ENCODE results near the gene COMMD1. TPM values are rescaled to one million over a fixed set of nuclear protein-coding genes. Genes with fewer than 3 reads are reported as not detected.
"Not testable (repeated sequence)": the region's sequence is repeated elsewhere in the genome, so short reads cannot be mapped to it uniquely, and the experiment has no call there.

COMMD1 gene
- polyA plus RNA-seq, 1 of the 3 experiments (the other 2 are of a cell fraction) = 32.5 TPM

DNA sequence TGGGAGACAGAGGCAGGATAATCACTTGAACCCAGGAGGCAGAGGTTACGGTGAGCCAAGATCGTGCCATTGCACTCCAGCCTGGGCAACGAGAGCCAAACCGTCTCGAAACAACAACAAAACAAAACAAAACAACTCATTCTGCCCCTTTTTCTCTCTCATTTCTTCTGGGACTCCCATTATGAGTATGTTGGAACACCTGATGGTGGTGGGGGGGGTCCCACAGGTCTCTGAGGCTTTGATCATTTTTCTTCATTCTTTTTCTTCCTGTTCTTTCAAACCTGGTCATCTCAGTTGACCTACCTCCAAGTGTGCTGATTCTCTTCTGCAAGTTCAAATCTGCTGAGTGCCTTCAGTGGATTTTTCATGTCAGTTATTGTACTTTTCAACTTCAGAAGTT lies 43.4 kb upstream of the COMMD1 start (continued):
- TF ChIP-seq, protein P1, sequence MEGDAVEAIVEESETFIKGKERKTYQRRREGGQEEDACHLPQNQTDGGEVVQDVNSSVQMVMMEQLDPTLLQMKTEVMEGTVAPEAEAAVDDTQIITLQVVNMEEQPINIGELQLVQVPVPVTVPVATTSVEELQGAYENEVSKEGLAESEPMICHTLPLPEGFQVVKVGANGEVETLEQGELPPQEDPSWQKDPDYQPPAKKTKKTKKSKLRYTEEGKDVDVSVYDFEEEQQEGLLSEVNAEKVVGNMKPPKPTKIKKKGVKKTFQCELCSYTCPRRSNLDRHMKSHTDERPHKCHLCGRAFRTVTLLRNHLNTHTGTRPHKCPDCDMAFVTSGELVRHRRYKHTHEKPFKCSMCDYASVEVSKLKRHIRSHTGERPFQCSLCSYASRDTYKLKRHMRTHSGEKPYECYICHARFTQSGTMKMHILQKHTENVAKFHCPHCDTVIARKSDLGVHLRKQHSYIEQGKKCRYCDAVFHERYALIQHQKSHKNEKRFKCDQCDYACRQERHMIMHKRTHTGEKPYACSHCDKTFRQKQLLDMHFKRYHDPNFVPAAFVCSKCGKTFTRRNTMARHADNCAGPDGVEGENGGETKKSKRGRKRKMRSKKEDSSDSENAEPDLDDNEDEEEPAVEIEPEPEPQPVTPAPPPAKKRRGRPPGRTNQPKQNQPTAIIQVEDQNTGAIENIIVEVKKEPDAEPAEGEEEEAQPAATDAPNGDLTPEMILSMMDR (IDR thresholded peaks at IDR 0.05) = no peak

DNA sequence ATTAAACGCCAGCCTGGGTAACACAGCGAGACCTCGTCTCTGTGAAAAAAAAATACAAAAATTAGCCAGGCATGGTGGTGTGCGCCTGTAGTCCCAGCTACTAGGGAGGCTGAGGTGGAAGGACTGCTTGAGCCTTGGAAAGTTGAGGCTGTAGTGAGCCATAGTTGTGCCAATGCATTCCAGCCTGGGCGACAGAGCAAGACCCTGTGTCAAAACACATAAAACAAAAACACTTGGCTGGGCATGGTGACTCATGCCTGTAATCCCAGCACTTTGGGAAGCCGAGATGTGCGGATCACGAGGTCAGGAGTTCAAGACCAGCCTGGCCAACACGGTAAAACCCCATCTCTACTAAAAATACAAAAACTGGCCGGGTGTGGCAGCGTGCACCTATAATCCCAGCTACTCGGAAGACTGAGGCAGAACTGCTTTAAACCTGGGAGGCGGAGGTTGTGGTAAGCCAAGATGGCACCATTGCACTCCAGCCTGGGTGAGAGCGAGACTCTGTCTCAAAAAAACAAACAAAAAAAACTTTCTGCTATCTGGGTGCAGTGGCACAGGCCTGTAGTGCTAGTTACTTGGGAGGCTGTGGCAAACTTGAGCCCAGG lies 38.9 kb upstream of the COMMD1 start:
- H3K9ac ChIP-seq; H3K27ac ChIP-seq (ENCODE audit: low read depth in 2 of 2, low read length in 1 of 2); H2AFZ ChIP-seq (ENCODE audit: low read depth); H3K4me2 ChIP-seq; H3K9me2 ChIP-seq; DNase-seq; H3K4me1 ChIP-seq (ENCODE audit: control insufficient read depth in 1 of 2, insufficient read depth in 2 of 2, low read depth in 1 of 2, low read length in 1 of 2); H4K20me1 ChIP-seq (ENCODE audit: insufficient read depth); H3K4me3 ChIP-seq (ENCODE audit: low read depth in 2 of 2, low read length in 1 of 2); H3K9me3 ChIP-seq; H3K27me3 ChIP-seq (ENCODE audit: insufficient read depth): not testable (repeated sequence)
- WGBS (ENCODE audit: low lambda C conversion rate) = 96% methylated on average over 14 of the region's 14 CpGs
- ChIA-PET POLR2A (interaction anchor here (0.7 kb wide), 1 partner anchor 578 kb away, joined by 3 read pairs; no protein-coding TSS in a partner anchor), CTCF (interaction anchor here (1.0 to 2.3 kb wide), 2 partner anchors 11 to 13 kb away, joined by 4 to 6 read pairs; partner anchors contain the start of gene FAM161A)
- Histone ChIP-seq H3K36me3 (replicated peaks in 1 of 2; ENCODE audit: control insufficient read depth in 1 of 2, insufficient read depth in 2 of 2, low read length in 1 of 2) (peaks cover 37 to 54% of the 10 kb centered on the region in 2 experiments), H3K79me2 (ENCODE audit: insufficient read depth) (peaks cover 13% of the 10 kb centered on the region; the same call in 1 of the 2 replicates), H3F3A (replicated peaks; ENCODE audit: insufficient read depth) (peaks cover 24% of the 10 kb centered on the region)

DNA sequence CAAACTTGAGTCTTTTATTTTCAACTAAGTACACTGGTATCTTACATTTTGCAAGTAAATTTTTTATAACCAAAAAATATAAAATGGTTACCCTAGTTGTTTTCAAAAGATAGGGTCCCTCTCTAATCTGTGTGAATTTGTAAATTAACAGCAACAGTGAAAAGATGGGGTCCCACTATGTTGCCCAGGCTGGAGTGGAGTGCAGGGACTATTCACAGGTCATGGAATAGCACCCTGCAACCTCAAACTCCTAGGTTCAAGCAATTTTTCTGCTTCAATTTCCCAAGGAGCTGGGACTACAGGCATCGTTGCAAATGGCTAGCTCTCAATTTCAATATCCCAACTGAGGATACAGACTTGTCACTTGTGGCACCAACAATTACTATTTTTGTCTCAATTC lies 29.1 kb upstream of the COMMD1 start:
- Histone ChIP-seq H3K9me2 (no peaks in the 10 kb centered on the region), H3K4me3 (ENCODE audit: low read depth in 2 of 2, low read length in 1 of 2) (no peak overlapping the region), H3K4me2 (no peak overlapping the region), H3K36me3 (replicated peaks in 1 of 2; ENCODE audit: control insufficient read depth in 1 of 2, insufficient read depth in 2 of 2, low read length in 1 of 2) (peaks cover 73 to 100% of the 10 kb centered on the region in 2 experiments), H2AFZ (ENCODE audit: low read depth) (no peak overlapping the region), H3K27ac (ENCODE audit: low read depth in 2 of 2, low read length in 1 of 2) (no peak overlapping the region), H3F3A (replicated peaks; ENCODE audit: insufficient read depth) (peaks cover 35% of the 10 kb centered on the region), H3K79me2 (ENCODE audit: insufficient read depth) (peaks cover 56% of the 10 kb centered on the region), H3K4me1 (ENCODE audit: control insufficient read depth in 1 of 2, insufficient read depth in 2 of 2, low read depth in 1 of 2, low read length in 1 of 2) (peaks cover 0 to 4% of the 10 kb centered on the region in 2 experiments; a peak in 2 of 4 replicates), H3K9me3 (no peaks in the 10 kb centered on the region), H4K20me1 (ENCODE audit: insufficient read depth) (no peaks in the 10 kb centered on the region), H3K9ac (no peak overlapping the region), H3K27me3 (ENCODE audit: insufficient read depth) (no peaks in the 10 kb centered on the region)
- ChIA-PET POLR2A (no interaction called here), CTCF (no interaction called here)
- no peak for DNase-seq
- WGBS (ENCODE audit: low lambda C conversion rate) = 53% methylated on average over 1 of the region's 1 CpG
- TF ChIP-seq SMC3 (IDR thresholded peaks at IDR 0.05; ENCODE audit: low read depth, low read length) (no peak), TEAD4 (IDR thresholded peaks at IDR 0.05; ENCODE audit: borderline replicate concordance, insufficient read depth) (no peak), RCOR1 (IDR thresholded peaks at IDR 0.05; ENCODE audit: low read length) (no peak), EZH2phosphoT487 (IDR thresholded peaks at IDR 0.05; ENCODE audit: borderline replicate concordance, low read depth) (no peak), NRF1 (IDR thresholded peaks at IDR 0.05; ENCODE audit: low read depth, low read length) (no peak), RXRA (IDR thresholded peaks at IDR 0.05; ENCODE audit: borderline replicate concordance, low read depth) (no peak), YY1 (IDR thresholded peaks at IDR 0.05; ENCODE audit: low read depth) (no peak)
- TF ChIP-seq, protein P1 (IDR thresholded peaks at IDR 0.05) = no peak
- TF ChIP-seq, protein P2, sequence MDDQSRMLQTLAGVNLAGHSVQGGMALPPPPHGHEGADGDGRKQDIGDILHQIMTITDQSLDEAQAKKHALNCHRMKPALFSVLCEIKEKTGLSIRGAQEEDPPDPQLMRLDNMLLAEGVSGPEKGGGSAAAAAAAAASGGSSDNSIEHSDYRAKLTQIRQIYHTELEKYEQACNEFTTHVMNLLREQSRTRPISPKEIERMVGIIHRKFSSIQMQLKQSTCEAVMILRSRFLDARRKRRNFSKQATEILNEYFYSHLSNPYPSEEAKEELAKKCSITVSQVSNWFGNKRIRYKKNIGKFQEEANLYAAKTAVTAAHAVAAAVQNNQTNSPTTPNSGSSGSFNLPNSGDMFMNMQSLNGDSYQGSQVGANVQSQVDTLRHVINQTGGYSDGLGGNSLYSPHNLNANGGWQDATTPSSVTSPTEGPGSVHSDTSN (IDR thresholded peaks at IDR 0.05) = no peak
